ENCODE data around the gene JAK2. TPM values are rescaled to one million over a fixed set of nuclear protein-coding genes. Genes with fewer than 3 reads are reported as not detected.

JAK2 gene
- total and polyA plus RNA-seq, 2 donors (not counting 3 experiments of a cell fraction or from before 2014, with no cell fraction given): 2.1 to 10.3 TPM

DNA sequence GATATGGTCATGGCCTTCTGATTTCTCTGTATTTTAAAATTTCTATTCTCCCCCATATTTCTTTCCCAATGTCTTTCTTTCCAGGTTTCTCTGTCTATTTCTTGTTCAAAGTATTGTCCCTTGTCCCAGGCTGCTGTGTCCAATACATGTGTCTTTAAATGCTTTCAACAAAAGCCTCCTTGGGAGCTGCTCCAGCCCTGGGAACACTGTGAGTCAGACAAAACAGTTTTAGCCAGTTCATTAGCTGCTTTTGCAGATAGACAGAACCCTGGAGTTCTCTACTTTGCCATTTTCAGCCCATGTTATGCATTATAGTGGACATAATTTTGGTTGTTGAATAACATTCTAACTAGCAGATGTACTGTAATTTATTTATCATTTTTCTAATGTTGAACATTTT lies 20.5 kb upstream of the JAK2 start:
- ChIA-PET CTCF (interaction anchor here (0.8 kb wide), 1 partner anchor 205 kb away, joined by 3 read pairs; no protein-coding TSS in a partner anchor), POLR2A (no interaction called here)
- Histone ChIP-seq H3K9ac (replicated peaks; ENCODE audit: extremely low read depth, insufficient read depth, low read length) (no peak overlapping the region), H3K9me1 (replicated peaks; ENCODE audit: control insufficient read depth, extremely low read depth, insufficient read depth, low read length) (no peaks in the 10 kb centered on the region), H3K9me3 (replicated peaks; ENCODE audit: control insufficient read depth, insufficient read depth, low read length) (no peaks in the 10 kb centered on the region), H3K79me2 (ENCODE audit: control insufficient read depth, insufficient read depth, low read length) (no peaks in the 10 kb centered on the region), H3K27me3 (ENCODE audit: control insufficient read depth in 2 of 2, insufficient read depth in 2 of 2, low read length in 2 of 2) (no peaks in the 10 kb centered on the region), H3K27ac (ENCODE audit: insufficient read depth, low read depth, low read length) (no peak overlapping the region), H2AFZ (ENCODE audit: low read depth, low read length) (no peak overlapping the region), H3K4me1 (ENCODE audit: control insufficient read depth, extremely low read depth, insufficient read depth, low read length) (no peaks in the 10 kb centered on the region), H3K4me2 (ENCODE audit: insufficient read depth, low read length) (no peak overlapping the region), H3K4me3 (replicated peaks in 1 of 3; ENCODE audit: insufficient read depth in 1 of 3, low read depth in 1 of 3, low read length in 3 of 3) (no peak overlapping the region), H4K20me1 (replicated peaks; ENCODE audit: control insufficient read depth, extremely low read depth, insufficient read depth, low read length) (no peaks in the 10 kb centered on the region), H3K36me3 (ENCODE audit: control insufficient read depth in 2 of 2, extremely low read depth in 1 of 2, insufficient read depth in 2 of 2, low read length in 2 of 2) (no peaks in the 10 kb centered on the region)
- dilution Hi-C loops (cut with MboI; ENCODE audit: extremely low pct_ligation_motif_present, low sequenced_read_pairs) (no loop called here), intact Hi-C loops (cut with micrococcal nuclease) (no loop called here)
- no peak for TF ChIP-seq EZH2 (IDR thresholded peaks at IDR 0.05; ENCODE audit: borderline replicate concordance, low read depth, low read length, severe bottlenecking)
- TF ChIP-seq POLR2A (IDR thresholded peaks at IDR 0.05; ENCODE audit: low read depth, low read length): no peak
- TF ChIP-seq MYC (IDR thresholded peaks at IDR 0.05; ENCODE audit: low read depth, low read length): no peak
- TF ChIP-seq JUN (IDR thresholded peaks at IDR 0.05; ENCODE audit: borderline replicate concordance, insufficient read depth, insufficient read length, low read depth): no peak
- no peak for TF ChIP-seq POLR2AphosphoS5 (IDR thresholded peaks at IDR 0.05; ENCODE audit: insufficient read depth, low read depth, low read length)
- DNase-seq (ENCODE audit: low read depth, low spot score): no peak
- BruUV-seq (replicated peaks): no TSS peak
- FAIRE-seq: no peak

DNA sequence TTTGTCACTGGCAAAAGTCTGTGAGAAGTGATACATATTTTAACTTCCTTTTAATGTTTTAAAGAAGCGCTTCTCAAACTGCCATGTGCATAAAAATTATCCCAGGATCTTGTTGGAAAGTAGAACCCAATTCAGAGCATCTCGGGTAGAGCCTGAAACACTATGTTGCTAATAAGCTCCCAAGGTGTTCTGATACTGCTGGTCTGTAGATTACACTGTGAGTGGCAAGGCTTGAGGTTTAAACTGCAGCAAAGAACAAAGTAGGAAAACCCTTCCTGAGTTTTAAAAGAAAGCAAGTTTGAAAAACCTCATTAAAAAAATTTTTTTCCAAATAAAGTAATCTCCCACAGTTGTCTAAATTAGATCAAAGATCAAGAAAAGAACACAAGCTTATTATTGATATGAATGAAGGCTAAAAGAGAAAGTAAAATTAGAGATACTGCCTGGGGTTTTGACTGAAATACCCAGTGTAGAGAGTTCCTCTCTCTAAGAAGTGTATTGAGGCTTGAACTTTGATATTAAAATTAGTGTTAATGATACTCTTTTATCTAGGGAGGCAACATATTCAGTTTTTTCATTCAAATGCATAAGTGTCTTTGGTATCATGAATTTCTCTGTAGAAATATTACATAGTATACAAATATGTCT lies 19.8 kb upstream of the JAK2 start:
- no peaks in the 10 kb centered on the region for H4K20me1 ChIP-seq (replicated peaks; ENCODE audit: control insufficient read depth, extremely low read depth, insufficient read depth, low read length)
- intact Hi-C loops (cut with micrococcal nuclease): no loop called here
- POLR2A ChIA-PET: no interaction called here
- TF ChIP-seq POLR2AphosphoS5 (IDR thresholded peaks at IDR 0.05; ENCODE audit: insufficient read depth, low read depth, low read length) (no peak), EZH2 (IDR thresholded peaks at IDR 0.05; ENCODE audit: borderline replicate concordance, low read depth, low read length, severe bottlenecking) (no peak), GATA2 (IDR thresholded peaks at IDR 0.05; ENCODE audit: insufficient read depth, insufficient read length, low read depth, low read length) (no peak), POLR2A (IDR thresholded peaks at IDR 0.05; ENCODE audit: low read depth, low read length) (no peak), MYC (IDR thresholded peaks at IDR 0.05; ENCODE audit: low read depth, low read length) (no peak), FOS (IDR thresholded peaks at IDR 0.05; ENCODE audit: borderline replicate concordance, insufficient read depth, low read length) (no peak), JUN (IDR thresholded peaks at IDR 0.05; ENCODE audit: borderline replicate concordance, insufficient read depth, insufficient read length, low read depth) (no peak)
- TF ChIP-seq, protein P1, sequence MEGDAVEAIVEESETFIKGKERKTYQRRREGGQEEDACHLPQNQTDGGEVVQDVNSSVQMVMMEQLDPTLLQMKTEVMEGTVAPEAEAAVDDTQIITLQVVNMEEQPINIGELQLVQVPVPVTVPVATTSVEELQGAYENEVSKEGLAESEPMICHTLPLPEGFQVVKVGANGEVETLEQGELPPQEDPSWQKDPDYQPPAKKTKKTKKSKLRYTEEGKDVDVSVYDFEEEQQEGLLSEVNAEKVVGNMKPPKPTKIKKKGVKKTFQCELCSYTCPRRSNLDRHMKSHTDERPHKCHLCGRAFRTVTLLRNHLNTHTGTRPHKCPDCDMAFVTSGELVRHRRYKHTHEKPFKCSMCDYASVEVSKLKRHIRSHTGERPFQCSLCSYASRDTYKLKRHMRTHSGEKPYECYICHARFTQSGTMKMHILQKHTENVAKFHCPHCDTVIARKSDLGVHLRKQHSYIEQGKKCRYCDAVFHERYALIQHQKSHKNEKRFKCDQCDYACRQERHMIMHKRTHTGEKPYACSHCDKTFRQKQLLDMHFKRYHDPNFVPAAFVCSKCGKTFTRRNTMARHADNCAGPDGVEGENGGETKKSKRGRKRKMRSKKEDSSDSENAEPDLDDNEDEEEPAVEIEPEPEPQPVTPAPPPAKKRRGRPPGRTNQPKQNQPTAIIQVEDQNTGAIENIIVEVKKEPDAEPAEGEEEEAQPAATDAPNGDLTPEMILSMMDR (IDR thresholded peaks at IDR 0.05; ENCODE audit: extremely low read depth in 1 of 2, insufficient read depth in 1 of 2, low read depth in 1 of 2, low read length in 2 of 2): no peak
- TF ChIP-seq, protein P2, sequence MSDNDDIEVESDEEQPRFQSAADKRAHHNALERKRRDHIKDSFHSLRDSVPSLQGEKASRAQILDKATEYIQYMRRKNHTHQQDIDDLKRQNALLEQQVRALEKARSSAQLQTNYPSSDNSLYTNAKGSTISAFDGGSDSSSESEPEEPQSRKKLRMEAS (IDR thresholded peaks at IDR 0.05; ENCODE audit: insufficient read depth, insufficient read length): no peak
- BruUV-seq (replicated peaks): no TSS peak
- no peak overlapping the region for H3K27ac ChIP-seq (ENCODE audit: insufficient read depth, low read depth, low read length)
- no peaks in the 10 kb centered on the region for H3K9me1 ChIP-seq (replicated peaks; ENCODE audit: control insufficient read depth, extremely low read depth, insufficient read depth, low read length)
- DNase-seq (ENCODE audit: low read depth, low spot score) (no peak), FAIRE-seq (no peak)
- H3K4me2 ChIP-seq (ENCODE audit: insufficient read depth, low read length): no peak overlapping the region
- H3K27me3 ChIP-seq (ENCODE audit: control insufficient read depth in 2 of 2, insufficient read depth in 2 of 2, low read length in 2 of 2): no peaks in the 10 kb centered on the region
- CTCF ChIA-PET: interaction anchor here (0.8 kb wide), 1 partner anchor 206 kb away, joined by 3 read pairs; no protein-coding TSS in a partner anchor
- no peaks in the 10 kb centered on the region for H3K9me3 ChIP-seq (replicated peaks; ENCODE audit: control insufficient read depth, insufficient read depth, low read length)
- dilution Hi-C loops (cut with MboI; ENCODE audit: extremely low pct_ligation_motif_present, low sequenced_read_pairs): no loop called here
- no peaks in the 10 kb centered on the region for H3K36me3 ChIP-seq (ENCODE audit: control insufficient read depth in 2 of 2, extremely low read depth in 1 of 2, insufficient read depth in 2 of 2, low read length in 2 of 2)
- no peak overlapping the region for H2AFZ ChIP-seq (ENCODE audit: low read depth, low read length)
- no peak overlapping the region for H3K9ac ChIP-seq (replicated peaks; ENCODE audit: extremely low read depth, insufficient read depth, low read length)
- H3K4me3 ChIP-seq (replicated peaks in 1 of 3; ENCODE audit: insufficient read depth in 1 of 3, low read depth in 1 of 3, low read length in 3 of 3): no peak overlapping the region
- no peaks in the 10 kb centered on the region for H3K79me2 ChIP-seq (ENCODE audit: control insufficient read depth, insufficient read depth, low read length)
- H3K4me1 ChIP-seq (ENCODE audit: control insufficient read depth, extremely low read depth, insufficient read depth, low read length): no peaks in the 10 kb centered on the region
